K562 (cell line): ENCODE data around the gene RALA. TPM values are rescaled to one million over a fixed set of nuclear protein-coding genes. Genes with fewer than 3 reads are reported as not detected.

Experiments
- ATAC-seq: fragments of 200-7000 bp; cut with Tn5 transposase; 3 replicates; pipeline ENCODE4 v1.9.1; 2020; ENCODE audit warnings: moderate library complexity
- BruUV-seq: library from RNA; stranded (reverse); fragments of 400-500 nt; replicated peaks from 2 replicates; lab custom pipeline; 2021; lab: Mats Ljungman, UMichigan
- CTCF ChIA-PET: fragments of 300-600 bp; formaldehyde crosslinking; extraction: SDS; loops from one replicate; lab custom pipeline; 2021; ENCODE audit warnings: low intra/inter-chr PET ratio; lab: Yijun Ruan, JAX
- POLR2A ChIA-PET: fragments of 300-600, 350-650 bp; sonication (Branson Sonifier 250); formaldehyde crosslinking; extraction: SDS; loops from one replicate; lab custom pipeline; 2021; ENCODE audit warnings: antibody characterized with exemption, inconsistent platforms; lab: Yijun Ruan, JAX
- DNase-seq, 4 experiments: peaks; one replicate each; pipeline versions ENCODE4 v3.0.0 to v3.0.0-alpha.2; 2011 to 2018; ENCODE audit warnings: low spot score in 3 of 4, mixed read lengths in 3 of 4; ENCODE audit errors: extremely low read depth in 1 of 4
- FAIRE-seq: peaks from 2 replicates; lab custom pipeline; 2011; peaks lifted over from hg19 to GRCh38; lab: Jason Lieb, UNC
- H2AFZ ChIP-seq: 2 replicates; pipeline ENCODE4 v1.6.0; 2011; ENCODE audit warnings: low read depth, low read length, control low read depth, inconsistent platforms
- H3K27ac ChIP-seq: fragments of 200-600 bp; 3 replicates; pipeline ENCODE4 v1.8.0; 2011; ENCODE audit warnings: low read depth, mild to moderate bottlenecking, control low read depth, inconsistent platforms, low read length, moderate library complexity, mixed read lengths; ENCODE audit errors: extremely low read depth
- H3K27me3 ChIP-seq, 2 experiments: fragments of 300-600 bp in 1 of 2; 2 replicates in 1 of 2; 3 replicates in 1 of 2; pipeline versions ENCODE4 v1.6.0 to v1.8.0; 2011; ENCODE audit warnings: inconsistent platforms in 2 of 2, low read length in 2 of 2, mild to moderate bottlenecking in 1 of 2, mixed read lengths in 1 of 2, moderate library complexity in 1 of 2; ENCODE audit not compliant: control insufficient read depth in 2 of 2, insufficient read depth in 2 of 2
- H3K36me3 ChIP-seq: fragments of 300-600 bp; 3 replicates; pipeline ENCODE4 v1.8.0; 2011; ENCODE audit warnings: mild to moderate bottlenecking, low read length, inconsistent platforms; ENCODE audit not compliant: control insufficient read depth, insufficient read depth
- H3K4me1 ChIP-seq, 2 experiments: fragments of 200-600 bp in 1 of 2; replicated peaks in 1 of 2; 2 replicates in 1 of 2; 3 replicates in 1 of 2; pipeline versions ENCODE4 v1.5.1 to v1.8.0; 2011; ENCODE audit warnings: inconsistent platforms in 2 of 2, low read length in 2 of 2, mild to moderate bottlenecking in 1 of 2, mixed read lengths in 1 of 2, moderate library complexity in 1 of 2; ENCODE audit not compliant: control insufficient read depth in 2 of 2, insufficient read depth in 2 of 2
- H3K4me2 ChIP-seq: 2 replicates; pipeline ENCODE4 v1.6.1; 2011; ENCODE audit warnings: low read length, control low read depth, inconsistent platforms, mixed read lengths; ENCODE audit not compliant: insufficient read depth
- H3K4me3 ChIP-seq: fragments of 200-600 bp; sonication (generic), shearing (Covaris generic); 2 replicates; pipeline ENCODE4 v1.5.1; 2016; ENCODE audit warnings: control low read depth, inconsistent platforms
- H3K79me2 ChIP-seq: fragments of 200-600 bp; 3 replicates; pipeline ENCODE4 v1.8.0; 2011; ENCODE audit warnings: low read length, inconsistent platforms; ENCODE audit not compliant: control insufficient read depth, insufficient read depth
- H3K9ac ChIP-seq, 2 experiments: 2 replicates each; pipeline versions ENCODE4 v1.6.0 to v1.6.1; 2011; ENCODE audit warnings: low read depth in 2 of 2, low read length in 2 of 2, control low read depth in 1 of 2, inconsistent platforms in 1 of 2, mild to moderate bottlenecking in 1 of 2, mixed read lengths in 1 of 2; ENCODE audit not compliant: insufficient read depth in 1 of 2
- H3K9me1 ChIP-seq: one replicate; pipeline ENCODE4 v1.6.0; 2011; ENCODE audit warnings: inconsistent platforms, mild to moderate bottlenecking, low read length, moderate library complexity; ENCODE audit not compliant: control insufficient read depth, insufficient read depth
- H3K9me3 ChIP-seq: replicated peaks from 2 replicates; pipeline ENCODE4 v1.5.1; 2011; ENCODE audit warnings: low read depth, low read length, inconsistent platforms; ENCODE audit not compliant: control insufficient read depth, insufficient read depth
- H4K20me1 ChIP-seq: replicated peaks from 2 replicates; pipeline ENCODE4 v1.6.1; 2011; ENCODE audit warnings: low read length, inconsistent platforms, mixed read lengths; ENCODE audit not compliant: control insufficient read depth, insufficient read depth
- BCOR ChIP-seq: fragments of 450-650 bp; IDR thresholded peaks from 2 replicates; pipeline ENCODE4 v1.6.1; 2016
- C11orf30 ChIP-seq: fragments of 450-650 bp; IDR thresholded peaks from 2 replicates; pipeline ENCODE4 v1.6.1; 2016; ENCODE audit warnings: low read depth, mild to moderate bottlenecking
- ESRRA ChIP-seq: fragments of 450-650 bp; IDR thresholded peaks from 2 replicates; pipeline ENCODE4 v1.6.1; 2014; ENCODE audit warnings: low read depth, mild to moderate bottlenecking, moderate library complexity, borderline replicate concordance
- FOXJ2 ChIP-seq: fragments of 200-800 bp; sonication (Bioruptor generic); IDR thresholded peaks from 2 replicates; pipeline ENCODE4 v1.6.1; 2016; ENCODE audit warnings: missing genetic modification characterization, missing compliant biosample characterization
- POLR2B ChIP-seq: fragments of 450-650 bp; IDR thresholded peaks from 2 replicates; pipeline ENCODE4 v1.6.1; 2018; ENCODE audit warnings: low read depth; ENCODE audit not compliant: partially characterized antibody
- SMARCE1 ChIP-seq: fragments of 450-650 bp; IDR thresholded peaks from 2 replicates; pipeline ENCODE4 v1.7.1; 2016; ENCODE audit warnings: mild to moderate bottlenecking
- SMC3 ChIP-seq: conservative IDR thresholded peaks from 2 replicates; pipeline ENCODE4 v1.6.1; 2011; ENCODE audit warnings: low read depth, low read length, improper control_type of control experiment; ENCODE audit not compliant: insufficient read depth
- TBP ChIP-seq: optimal IDR thresholded peaks from 2 replicates; pipeline ENCODE3; 2011; ENCODE audit warnings: low read depth, low read length, improper control_type of control experiment
- ZNF165 ChIP-seq: fragments of 250-450 bp; sonication (Bioruptor Pico); IDR thresholded peaks from 2 replicates; pipeline ENCODE4 v1.4.0; 2020; ENCODE audit warnings: borderline replicate concordance
- ZNF316 ChIP-seq: fragments of 450-650 bp; IDR thresholded peaks from 2 replicates; pipeline ENCODE4 v1.6.1; 2016
- ZNF347 ChIP-seq: fragments of 450-650 bp; formaldehyde crosslinking; IDR thresholded peaks from 2 replicates; pipeline ENCODE4 v1.4.0; 2020; ENCODE audit warnings: low read depth, mild to moderate bottlenecking, moderate library complexity
- WGBS: fragments of 100-300 bp; shearing (Covaris generic); methylation state at CpG from one replicate; pipeline ENCODE4 v1.1.6; 2016; ENCODE audit warnings: low coverage, mixed read lengths; ENCODE audit not compliant: insufficient coverage; ENCODE audit errors: missing lambda C conversion rate; 5-methylcytosine and 5-hydroxymethylcytosine counted together
- in situ Hi-C: fragments of 300-500 bp; cut with MboI; formaldehyde crosslinking; loops from 4 replicates; pipeline ENCODE4 v1.15.0; 2018; ENCODE audit warnings: inconsistent platforms, mixed read lengths
- intact Hi-C: fragments of 100-400 bp; cut with micrococcal nuclease; formaldehyde crosslinking; loops from 2 replicates; pipeline ENCODE4 v1.14.2; 2022
- polyA plus RNA-seq, 8 experiments: library from polyadenylated mRNA; depleted of rRNA in 4 of 8; stranded (reverse) in 5 of 8; unstranded in 3 of 8; fragments of >200 nt; fragmentation: Nextera tagmentation in 2 of 8; fragmentation: Illumina TruSeq in 1 of 8; extraction: Ambion mirVana in 2 of 8; extraction: Trizol in 1 of 8; gene quantifications; 2 replicates each; pipeline versions ENCODE4 v1.2.1 to v1.2.3, GENCODE V29; 2011 to 2014; ENCODE audit warnings: inconsistent platforms in 1 of 8, missing spikeins in 1 of 8
- total RNA-seq, 7 experiments: library from RNA; depleted of rRNA in 6 of 7; stranded (reverse); fragments of >200 nt in 6 of 7; fragmentation: Illumina TruSeq in 2 of 7; extraction: Trizol in 2 of 7; gene quantifications; 2 replicates each; pipeline versions ENCODE4 v1.2.1 to v1.2.3, GENCODE V29; 2011 to 2021; ENCODE audit warnings: low replicate concordance in 1 of 7
- TF ChIP-seq, protein P1 (sequence below): fragments of 450-650 bp; IDR thresholded peaks from 2 replicates; pipeline ENCODE4 v1.6.1; 2017; ENCODE audit warnings: antibody characterized with exemption, mild to moderate bottlenecking
- TF ChIP-seq, protein P2 (sequence below): sonication (generic); formaldehyde crosslinking; IDR thresholded peaks from 2 replicates; pipeline ENCODE4 v1.8.0; 2023; ENCODE audit warnings: missing genetic modification reagents, mild to moderate bottlenecking, borderline replicate concordance

RALA gene
- total and polyA plus RNA-seq, 9 of the 15 experiments (the other 6 are each of a cell fraction or from before 2014, with no cell fraction given) = 7.2 to 28.0 (median 25.7) TPM

DNA sequence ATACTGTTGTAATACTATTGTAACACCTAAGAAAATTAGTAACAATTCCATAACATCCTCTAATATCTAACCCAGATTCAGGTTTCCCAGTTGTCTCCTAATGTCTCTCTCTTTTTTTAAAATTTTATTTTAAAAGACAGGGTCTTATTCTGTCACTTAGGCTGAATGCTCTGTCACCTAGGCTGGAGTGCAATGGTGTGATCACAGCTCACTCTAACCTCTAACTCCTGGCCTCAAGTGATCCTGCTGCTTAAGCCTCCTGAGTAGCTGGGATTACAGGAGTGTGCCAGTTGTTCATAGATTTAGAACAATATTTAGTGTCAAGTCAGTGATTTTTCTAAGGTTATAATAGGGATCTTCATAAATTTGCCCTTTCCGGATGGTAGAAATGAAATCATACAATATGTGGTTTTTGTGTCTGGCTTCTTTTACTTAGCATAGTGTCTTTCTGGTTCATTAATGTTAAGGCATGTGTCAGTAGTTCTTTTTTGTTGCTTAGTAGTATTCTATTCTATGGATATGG, 14.7 kb downstream of the RALA start:
- Histone ChIP-seq H3K27ac (no peak overlapping the region), H3K9ac (no peak overlapping the region), H3K36me3 (peaks cover 11% of the 10 kb centered on the region; the same call in 2 of the 3 replicates), H2AFZ (no peak overlapping the region), H3K4me3 (no peak overlapping the region), H3K4me2 (no peak overlapping the region), H3K27me3 (no peaks in the 10 kb centered on the region), H3K9me3 (no peaks in the 10 kb centered on the region), H4K20me1 (no peaks in the 10 kb centered on the region; the same call in 1 of the 2 replicates), H3K9me1 (no peaks in the 10 kb centered on the region), H3K79me2 (peaks cover 66% of the 10 kb centered on the region), H3K4me1 (peaks cover 0 to 15% of the 10 kb centered on the region in 2 experiments; a peak in 2 of 5 replicates)
- FAIRE-seq = peak; percentile 32
- ChIA-PET CTCF (no interaction called here), POLR2A (interaction anchor here (1.1 to 1.2 kb wide), 2 partner anchors 9 to 14 kb away, joined by 3 to 4 read pairs; no protein-coding TSS in a partner anchor)
- intact Hi-C loops (no loop called here), in situ Hi-C loops (no loop called here)
- DNase-seq = no peak
- ATAC-seq = no peak
- 100% methylated on average over 1 of the region's 1 CpG for WGBS
- BruUV-seq = no TSS peak
- TF ChIP-seq ZNF347 (CRISPR knock-in tag) (no peak), POLR2B (no peak), ZNF165 (CRISPR knock-in tag) (no peak), ZNF316 (peak; percentile 62), C11orf30 (peak; percentile 28; the same call in 1 of the 2 replicates), ESRRA (no peak), SMARCE1 (no peak), SMC3 (no peak), TBP (no peak), BCOR (no peak), FOXJ2 (tag) (no peak)
- TF ChIP-seq, protein P1, sequence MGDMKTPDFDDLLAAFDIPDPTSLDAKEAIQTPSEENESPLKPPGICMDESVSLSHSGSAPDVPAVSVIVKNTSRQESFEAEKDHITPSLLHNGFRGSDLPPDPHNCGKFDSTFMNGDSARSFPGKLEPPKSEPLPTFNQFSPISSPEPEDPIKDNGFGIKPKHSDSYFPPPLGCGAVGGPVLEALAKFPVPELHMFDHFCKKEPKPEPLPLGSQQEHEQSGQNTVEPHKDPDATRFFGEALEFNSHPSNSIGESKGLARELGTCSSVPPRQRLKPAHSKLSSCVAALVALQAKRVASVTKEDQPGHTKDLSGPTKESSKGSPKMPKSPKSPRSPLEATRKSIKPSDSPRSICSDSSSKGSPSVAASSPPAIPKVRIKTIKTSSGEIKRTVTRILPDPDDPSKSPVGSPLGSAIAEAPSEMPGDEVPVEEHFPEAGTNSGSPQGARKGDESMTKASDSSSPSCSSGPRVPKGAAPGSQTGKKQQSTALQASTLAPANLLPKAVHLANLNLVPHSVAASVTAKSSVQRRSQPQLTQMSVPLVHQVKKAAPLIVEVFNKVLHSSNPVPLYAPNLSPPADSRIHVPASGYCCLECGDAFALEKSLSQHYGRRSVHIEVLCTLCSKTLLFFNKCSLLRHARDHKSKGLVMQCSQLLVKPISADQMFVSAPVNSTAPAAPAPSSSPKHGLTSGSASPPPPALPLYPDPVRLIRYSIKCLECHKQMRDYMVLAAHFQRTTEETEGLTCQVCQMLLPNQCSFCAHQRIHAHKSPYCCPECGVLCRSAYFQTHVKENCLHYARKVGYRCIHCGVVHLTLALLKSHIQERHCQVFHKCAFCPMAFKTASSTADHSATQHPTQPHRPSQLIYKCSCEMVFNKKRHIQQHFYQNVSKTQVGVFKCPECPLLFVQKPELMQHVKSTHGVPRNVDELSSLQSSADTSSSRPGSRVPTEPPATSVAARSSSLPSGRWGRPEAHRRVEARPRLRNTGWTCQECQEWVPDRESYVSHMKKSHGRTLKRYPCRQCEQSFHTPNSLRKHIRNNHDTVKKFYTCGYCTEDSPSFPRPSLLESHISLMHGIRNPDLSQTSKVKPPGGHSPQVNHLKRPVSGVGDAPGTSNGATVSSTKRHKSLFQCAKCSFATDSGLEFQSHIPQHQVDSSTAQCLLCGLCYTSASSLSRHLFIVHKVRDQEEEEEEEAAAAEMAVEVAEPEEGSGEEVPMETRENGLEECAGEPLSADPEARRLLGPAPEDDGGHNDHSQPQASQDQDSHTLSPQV = no peak
- TF ChIP-seq, protein P2, sequence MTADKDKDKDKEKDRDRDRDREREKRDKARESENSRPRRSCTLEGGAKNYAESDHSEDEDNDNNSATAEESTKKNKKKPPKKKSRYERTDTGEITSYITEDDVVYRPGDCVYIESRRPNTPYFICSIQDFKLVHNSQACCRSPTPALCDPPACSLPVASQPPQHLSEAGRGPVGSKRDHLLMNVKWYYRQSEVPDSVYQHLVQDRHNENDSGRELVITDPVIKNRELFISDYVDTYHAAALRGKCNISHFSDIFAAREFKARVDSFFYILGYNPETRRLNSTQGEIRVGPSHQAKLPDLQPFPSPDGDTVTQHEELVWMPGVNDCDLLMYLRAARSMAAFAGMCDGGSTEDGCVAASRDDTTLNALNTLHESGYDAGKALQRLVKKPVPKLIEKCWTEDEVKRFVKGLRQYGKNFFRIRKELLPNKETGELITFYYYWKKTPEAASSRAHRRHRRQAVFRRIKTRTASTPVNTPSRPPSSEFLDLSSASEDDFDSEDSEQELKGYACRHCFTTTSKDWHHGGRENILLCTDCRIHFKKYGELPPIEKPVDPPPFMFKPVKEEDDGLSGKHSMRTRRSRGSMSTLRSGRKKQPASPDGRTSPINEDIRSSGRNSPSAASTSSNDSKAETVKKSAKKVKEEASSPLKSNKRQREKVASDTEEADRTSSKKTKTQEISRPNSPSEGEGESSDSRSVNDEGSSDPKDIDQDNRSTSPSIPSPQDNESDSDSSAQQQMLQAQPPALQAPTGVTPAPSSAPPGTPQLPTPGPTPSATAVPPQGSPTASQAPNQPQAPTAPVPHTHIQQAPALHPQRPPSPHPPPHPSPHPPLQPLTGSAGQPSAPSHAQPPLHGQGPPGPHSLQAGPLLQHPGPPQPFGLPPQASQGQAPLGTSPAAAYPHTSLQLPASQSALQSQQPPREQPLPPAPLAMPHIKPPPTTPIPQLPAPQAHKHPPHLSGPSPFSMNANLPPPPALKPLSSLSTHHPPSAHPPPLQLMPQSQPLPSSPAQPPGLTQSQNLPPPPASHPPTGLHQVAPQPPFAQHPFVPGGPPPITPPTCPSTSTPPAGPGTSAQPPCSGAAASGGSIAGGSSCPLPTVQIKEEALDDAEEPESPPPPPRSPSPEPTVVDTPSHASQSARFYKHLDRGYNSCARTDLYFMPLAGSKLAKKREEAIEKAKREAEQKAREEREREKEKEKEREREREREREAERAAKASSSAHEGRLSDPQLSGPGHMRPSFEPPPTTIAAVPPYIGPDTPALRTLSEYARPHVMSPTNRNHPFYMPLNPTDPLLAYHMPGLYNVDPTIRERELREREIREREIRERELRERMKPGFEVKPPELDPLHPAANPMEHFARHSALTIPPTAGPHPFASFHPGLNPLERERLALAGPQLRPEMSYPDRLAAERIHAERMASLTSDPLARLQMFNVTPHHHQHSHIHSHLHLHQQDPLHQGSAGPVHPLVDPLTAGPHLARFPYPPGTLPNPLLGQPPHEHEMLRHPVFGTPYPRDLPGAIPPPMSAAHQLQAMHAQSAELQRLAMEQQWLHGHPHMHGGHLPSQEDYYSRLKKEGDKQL (CRISPR knock-in tag) = no peak
